NCI-H1092 treated with DMSO at 0.1 percent for 48 hours (cell line): ENCODE results near the gene HUNK.
A peak's percentile ranks its signal among the peaks of the same experiment; 100 is the strongest.

ENCODE experiments used
- DNase-seq: peaks from one replicate; lab custom pipeline; 2025; lab: John Stamatoyannopoulos, UW

The HUNK gene

DNA sequence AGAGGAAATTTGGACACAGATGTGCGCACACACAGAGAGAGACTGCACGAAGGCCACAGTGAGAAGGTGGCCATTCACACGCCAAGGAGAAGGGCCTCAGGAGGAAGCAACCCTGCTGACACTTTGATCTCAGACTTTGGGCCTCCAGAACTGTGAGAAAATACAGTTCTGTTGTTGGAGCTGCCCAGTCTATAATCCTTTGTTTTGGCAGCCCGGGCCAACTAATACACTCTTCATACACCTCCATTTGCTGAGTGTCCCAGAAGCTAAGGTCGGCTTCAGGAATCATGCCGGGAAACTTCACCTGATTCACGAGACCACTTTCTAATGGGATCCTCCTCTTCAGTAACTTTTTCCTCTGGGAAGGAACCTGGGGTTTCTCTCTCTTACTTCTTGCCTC, 23.2 kb downstream of the HUNK start:
- DNase-seq, result no peak

DNA sequence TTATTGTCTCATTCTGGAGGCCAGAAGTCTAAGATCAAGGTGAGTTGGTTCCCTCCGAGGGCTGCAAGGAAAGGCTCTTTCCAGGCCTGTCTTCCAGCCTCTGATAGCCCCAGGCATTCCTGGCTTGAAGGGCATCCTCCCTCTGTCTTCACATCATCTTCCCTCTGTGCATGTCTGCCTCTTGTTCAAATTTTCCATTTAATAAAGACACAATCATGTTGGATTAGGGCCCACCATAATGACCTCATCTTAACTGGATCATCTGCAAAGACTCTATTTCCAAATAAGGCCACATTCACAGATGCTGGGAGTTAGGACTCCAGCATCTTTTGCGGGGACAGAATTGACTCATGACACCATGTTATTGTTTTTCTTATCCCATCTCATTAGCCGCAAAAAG, 24.5 kb downstream of the HUNK start:
- DNase-seq, result no peak

- no peak for DNase-seq
These were observed 26.3 kb downstream of the HUNK start for GRCh38 chr21:31898933-31899630.

DNA sequence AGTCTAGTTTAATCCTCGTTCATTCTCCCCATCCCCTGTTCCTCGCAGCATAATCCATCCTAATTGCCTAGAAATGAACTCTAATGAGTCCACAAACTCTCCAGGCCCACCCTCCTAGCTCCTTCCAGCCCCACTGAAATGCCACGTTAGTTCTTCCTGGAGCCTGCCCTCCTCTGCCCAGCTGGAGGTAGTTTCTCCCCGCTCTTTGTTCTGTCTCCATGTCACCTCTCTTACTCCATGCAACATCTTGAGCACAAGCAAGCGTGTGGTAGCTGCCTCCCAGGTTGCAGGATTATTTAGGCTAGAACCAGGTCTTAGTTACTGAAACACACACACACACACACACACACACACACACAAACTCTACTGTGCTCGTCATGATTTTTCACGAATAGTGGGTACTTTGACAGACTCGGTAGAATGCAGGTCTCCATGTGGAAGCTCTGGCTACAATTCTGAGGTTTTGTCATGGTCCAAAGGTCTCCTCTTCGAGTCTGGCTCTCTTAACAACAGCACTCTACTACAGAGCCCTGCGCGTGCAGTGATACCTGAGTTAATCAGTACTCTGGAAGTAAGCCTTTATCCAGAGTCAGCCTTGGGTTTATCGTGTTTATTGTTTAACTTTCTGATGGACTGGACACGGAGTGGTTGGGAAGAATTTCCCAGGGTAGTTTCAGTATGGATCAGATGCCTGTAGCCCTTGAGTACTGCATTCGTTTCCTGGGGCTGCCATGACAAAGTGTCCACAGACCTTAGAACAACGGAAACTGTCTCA, 27.5 kb downstream of the HUNK start:
- DNase-seq, result no peak

DNA sequence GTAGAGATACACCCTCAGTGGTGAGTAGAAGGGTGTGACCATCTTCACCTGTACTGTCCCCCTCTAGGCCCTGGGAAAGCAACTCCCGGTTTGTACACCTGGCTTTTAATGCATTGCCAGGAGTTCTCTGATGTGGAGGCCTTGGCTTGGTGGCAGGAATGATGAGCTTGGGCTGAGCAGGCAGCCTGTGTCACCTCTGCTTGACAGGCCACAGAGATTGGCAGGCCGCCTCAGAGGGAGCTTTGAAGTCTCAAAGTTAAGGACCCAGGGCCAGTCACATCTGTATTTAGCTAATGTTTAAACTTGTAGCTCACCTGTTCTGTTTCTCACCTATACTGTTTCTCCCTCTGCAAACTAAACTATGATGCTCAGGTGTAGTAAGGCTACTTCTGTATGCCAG, 28.5 kb downstream of the HUNK start:
- DNase-seq, result no peak

DNA sequence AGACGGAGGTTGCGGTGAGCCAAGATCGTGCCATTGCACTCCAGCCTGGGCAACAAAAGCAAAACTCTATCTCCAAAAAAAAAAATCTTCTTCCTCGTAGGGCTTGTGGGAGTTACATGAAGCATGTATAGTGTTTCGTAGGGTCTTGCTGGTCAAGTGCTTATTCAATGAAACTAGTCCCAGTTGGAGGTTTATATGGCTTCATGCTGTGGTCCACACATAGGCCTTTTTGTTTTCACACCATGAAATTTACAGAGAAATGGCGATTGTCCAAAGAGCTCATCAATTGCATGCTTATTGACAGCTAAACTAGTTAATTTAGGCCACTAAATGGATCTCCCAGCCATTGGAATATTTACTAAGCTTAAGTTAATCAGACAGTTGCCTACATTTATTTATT, 29.6 kb downstream of the HUNK start:
- no peak for DNase-seq

DNA sequence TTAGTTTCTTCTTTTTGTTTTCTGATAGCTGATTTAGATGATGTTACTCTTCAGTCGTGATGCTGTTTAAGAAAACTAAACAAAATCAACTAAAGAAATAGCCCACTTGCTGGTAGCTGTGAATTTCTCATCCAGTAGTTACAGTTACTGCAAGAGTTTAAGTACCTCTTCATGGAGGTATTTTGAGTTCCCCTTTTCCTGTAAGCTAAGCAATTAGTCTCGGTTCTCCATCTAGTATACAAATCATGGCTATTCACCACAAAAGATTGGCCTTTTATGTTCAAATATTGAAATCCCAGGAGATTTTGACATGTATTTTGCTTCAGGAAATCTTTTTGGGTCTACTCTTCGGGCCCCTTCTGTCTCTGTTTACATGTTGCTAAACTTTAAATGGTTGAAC, 31.1 kb downstream of the HUNK start:
- no peak for DNase-seq

DNA sequence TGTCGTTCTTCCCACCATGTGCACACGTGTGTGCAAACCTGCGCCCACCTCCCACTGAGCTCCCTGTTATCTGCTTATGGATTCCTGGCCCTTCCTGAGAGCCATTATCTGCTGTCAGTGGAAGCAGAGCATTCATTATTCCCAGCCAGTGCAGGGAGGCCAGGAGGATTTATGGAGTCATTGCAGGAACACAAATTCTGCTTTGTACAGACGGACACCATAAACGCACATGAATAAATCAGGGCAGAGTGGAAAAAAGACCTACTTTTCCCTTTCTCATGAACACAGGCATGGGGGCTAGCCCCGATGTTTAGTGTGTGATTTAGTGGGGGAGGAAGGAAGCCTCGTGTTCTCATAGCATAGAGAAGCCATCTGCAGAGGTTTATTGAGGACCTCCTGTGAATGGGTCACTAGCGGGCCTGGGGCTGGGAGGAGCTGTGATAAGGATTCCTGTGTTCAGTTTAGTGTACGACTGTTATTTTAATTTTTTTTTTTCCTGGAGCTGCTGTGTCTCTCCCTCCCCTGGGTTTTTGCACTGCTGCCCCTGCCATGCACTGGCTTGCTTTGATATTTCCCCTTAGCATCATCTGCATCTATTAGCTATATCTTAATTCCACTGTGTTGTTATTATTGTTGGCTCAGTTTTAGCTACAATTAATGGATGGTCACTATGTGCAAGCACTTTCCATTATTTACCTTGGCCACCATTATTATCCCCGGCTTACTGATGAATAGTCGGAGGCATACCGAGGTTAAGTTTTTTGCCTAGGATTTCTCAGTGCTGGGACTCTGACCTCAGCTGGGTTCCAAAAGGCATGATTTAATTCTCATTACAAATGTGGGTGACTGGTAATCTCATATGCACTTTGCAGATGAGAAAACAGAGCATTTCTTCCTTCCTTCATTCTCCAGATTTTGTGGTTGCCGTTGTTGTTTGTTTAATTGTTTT, 33.0 kb downstream of the HUNK start:
- DNase-seq, result no peak

DNA sequence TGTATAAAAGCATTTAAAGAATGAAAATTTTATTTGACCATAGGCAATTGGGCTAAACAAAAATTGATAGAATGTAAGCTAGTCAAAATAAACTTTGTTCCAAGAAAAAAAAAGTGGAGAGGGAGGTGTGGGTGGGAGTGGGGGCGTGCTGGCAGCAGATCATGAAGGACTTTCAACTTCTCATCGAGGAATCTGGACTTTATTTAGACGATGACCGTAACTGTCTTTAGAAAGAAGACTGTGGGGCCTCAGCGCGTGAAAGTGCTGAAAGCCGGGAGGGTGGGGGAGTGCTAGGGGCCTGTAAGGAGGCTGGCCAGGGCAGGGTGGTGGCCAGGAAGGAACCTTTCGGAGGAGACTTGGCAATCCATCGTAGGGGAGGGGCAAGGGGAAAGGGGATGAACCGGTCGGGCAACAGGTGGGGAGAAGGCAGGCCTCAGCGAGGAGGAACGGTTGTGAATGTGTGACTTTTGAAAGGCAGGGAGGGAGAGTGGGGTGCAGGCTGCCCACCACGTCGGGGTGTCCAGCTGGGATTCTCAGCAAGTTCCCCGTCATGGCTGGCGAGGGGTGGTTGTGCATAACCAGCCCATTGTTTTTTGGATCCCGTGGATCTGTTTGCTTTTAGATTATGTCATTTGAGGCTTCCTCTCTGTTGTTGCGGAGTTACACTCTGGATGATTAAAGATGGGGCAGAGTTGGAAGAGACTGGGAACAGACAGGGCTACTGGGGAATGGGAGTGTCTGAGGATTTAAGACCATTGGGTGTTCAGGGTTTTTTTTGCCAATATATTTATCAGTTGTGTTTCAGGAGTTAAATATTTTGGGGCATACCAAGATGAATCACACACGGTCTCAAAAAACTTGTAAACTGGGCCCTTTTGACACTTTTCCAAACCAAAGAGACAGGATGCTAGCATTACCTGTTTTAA, 35.5 kb downstream of the HUNK start:
- DNase-seq, result no peak

GRCh38 chr21:31909153-31910073, 36.6 kb downstream of the HUNK start:
- no peak for DNase-seq

- DNase-seq, result no peak
These were observed 37.3 kb downstream of the HUNK start for GRCh38 chr21:31910074-31910470.

DNA sequence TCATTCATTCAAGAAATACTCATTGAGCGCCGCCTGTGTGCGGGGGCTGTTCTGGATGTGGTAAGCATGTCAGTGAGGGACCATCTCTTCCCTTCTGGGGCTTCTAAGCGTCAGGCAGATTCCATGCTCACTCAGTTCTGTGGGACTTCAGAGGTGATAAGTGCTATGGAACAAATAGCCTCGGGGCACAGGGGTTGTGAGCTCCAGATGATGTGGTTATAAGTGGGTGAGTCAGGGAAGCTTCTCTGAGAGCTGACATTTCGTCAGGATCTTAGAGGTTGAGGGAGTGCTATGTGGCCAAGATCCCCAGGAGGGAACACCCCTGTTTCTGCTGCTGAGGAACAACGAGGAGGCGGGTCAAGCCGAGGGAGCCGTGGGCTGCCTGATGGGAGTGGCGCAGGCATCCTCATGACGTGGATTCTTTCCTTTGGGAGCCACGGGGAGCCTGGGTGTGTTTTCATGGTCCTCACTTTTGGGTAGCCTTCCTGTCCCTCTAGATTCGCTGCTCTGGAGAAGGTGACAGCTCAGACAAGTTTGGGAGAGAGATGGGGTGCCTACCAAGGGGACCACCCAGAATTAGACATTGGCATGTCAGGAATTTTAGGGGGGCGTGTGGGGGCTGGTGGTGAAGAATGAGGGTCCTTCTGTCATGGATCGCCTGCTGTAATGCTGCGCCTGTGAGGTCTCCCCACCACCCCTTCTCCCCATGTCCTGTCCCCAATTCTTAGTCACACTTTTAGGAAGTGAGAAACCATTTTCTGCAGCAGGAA, 38.5 kb downstream of the HUNK start:
- no peak for DNase-seq

DNA sequence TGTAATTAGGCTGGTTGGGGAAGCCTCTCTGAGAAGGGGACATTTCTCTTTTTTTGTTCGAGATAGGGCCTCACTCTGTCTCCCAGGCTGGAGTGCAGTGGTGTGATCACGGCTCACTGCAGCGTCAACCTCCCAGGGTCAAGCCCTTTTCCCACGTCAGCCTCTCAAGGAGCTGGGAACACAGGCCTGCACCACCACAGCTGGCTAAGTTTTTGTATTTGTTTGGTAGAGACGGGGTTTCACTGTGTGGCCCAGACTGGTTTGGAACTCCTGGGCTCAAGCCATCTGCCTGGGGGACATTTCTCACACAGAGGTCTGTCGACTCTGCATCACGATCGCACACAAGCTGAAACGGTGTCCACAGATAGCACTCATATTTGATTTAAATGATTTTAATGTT, 39.7 kb downstream of the HUNK start:
- no peak for DNase-seq

DNA sequence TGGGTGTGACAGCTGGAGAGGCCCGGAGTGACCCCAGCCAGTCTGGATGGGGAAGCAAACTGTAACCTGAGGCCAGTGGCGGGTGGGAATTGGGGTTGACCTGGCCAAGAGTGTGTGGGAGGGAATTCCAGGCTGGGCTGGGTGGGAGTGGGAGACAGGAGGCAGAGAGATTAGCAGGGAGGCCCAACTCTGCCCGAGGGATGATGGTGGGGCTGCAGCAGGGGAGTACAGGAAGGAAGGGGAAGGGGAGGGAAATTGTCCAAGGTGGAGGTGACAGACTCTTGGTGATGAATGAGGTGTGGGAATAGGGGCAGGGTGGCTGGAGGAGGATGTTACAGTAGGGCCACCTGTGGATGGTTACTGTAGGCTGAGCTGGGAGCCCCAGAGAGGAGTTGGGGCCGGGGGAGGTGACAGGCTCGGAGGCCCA, 40.4 kb downstream of the HUNK start:
- DNase-seq, result no peak

- no peak for DNase-seq
These were observed 41.7 kb downstream of the HUNK start for GRCh38 chr21:31914472-31914871.

- DNase-seq, result peak; percentile 34
These were observed 42.7 kb downstream of the HUNK start for GRCh38 chr21:31915566-31915965.

GRCh38 chr21:31917108-31917507, 44.3 kb downstream of the HUNK start:
- no peak for DNase-seq

DNA sequence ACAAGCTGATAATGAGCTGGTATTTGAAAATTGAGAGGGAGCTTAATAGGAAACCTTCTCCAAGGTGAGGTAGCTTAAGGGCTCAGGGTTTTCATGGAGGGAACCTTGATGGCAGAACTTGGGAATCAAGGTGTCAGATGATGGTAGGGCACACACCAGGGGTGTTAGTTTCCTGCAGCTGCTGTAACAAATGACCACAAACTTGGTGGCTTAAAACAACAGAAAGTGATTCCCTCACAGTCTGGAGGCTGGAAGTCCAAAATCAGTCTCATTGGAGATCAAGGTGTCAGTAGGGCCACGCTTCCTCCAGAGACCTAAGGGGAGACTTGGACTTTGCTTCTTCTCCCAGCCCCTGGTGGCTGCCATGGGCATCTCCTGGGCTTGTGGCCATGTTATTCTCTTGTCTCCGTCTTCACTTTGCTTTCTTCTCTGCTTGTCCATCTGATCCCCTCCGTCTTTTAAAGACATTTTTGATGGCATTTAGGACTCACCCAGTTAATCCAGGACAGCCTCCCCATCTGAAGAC, 45.5 kb downstream of the HUNK start:
- no peak for DNase-seq

DNA sequence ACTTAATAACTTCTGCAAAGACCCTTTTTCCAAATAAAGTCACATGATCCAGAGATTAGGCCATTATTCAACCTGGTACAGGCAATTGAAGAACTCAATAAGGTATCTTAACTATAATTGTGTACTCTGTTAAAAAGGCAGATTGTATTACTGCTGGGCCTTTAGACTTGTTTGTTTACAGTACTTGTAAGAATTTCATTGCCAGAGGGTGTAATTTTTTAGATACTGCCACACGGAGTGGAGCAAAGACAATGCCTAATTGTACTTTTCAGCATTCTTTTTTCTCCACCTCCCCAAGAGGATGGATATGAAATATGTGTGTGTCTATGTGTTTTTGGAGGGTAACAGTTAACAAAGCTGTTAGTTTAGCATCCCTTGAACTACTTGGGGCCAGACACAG, 47.5 kb downstream of the HUNK start:
- DNase-seq, result no peak
